HG02943 (cell line): ENCODE data around the gene EPN2.
"Not testable (repeated sequence)": the region's sequence is repeated elsewhere in the genome, so short reads cannot be mapped to it uniquely, and the experiment has no call there.

Experiments used
- ATAC-seq: cut with Tn5 transposase; IDR thresholded peaks from one replicate; pipeline ENCODE4 v1.9.1; 2021; ENCODE audit warnings: mild to moderate bottlenecking, low read depth, moderate library complexity; ENCODE audit not compliant: unreplicated experiment

Gene EPN2

GRCh38 chr17:19341641-19342610, 104.8 kb downstream of the EPN2 start:
- ATAC-seq = no peak

GRCh38 chr17:19342611-19343255, 105.6 kb downstream of the EPN2 start:
- no peak for ATAC-seq

GRCh38 chr17:19343256-19343630, 106.1 kb downstream of the EPN2 start:
- no peak for ATAC-seq

GRCh38 chr17:19343671-19344151, 106.5 kb downstream of the EPN2 start:
- no peak for ATAC-seq

- ATAC-seq = no peak
Measured at GRCh38 chr17:19344311-19345066, 107.3 kb downstream of the EPN2 start.

GRCh38 chr17:19345067-19345460, 107.9 kb downstream of the EPN2 start:
- ATAC-seq = no peak

GRCh38 chr17:19345486-19346350, 108.6 kb downstream of the EPN2 start:
- ATAC-seq = no peak

GRCh38 chr17:19346351-19347255, 109.4 kb downstream of the EPN2 start:
- ATAC-seq = no peak

GRCh38 chr17:19347323-19348080, 110.3 kb downstream of the EPN2 start:
- no peak for ATAC-seq

GRCh38 chr17:19348081-19348650, 111.0 kb downstream of the EPN2 start:
- ATAC-seq = no peak

- no peak for ATAC-seq
Measured at GRCh38 chr17:19348806-19349205, 111.6 kb downstream of the EPN2 start.

GRCh38 chr17:19353401-19353800, 116.2 kb downstream of the EPN2 start:
- not testable (repeated sequence) for ATAC-seq

GRCh38 chr17:19354748-19355147, 117.6 kb downstream of the EPN2 start:
- ATAC-seq = no peak

GRCh38 chr17:19357351-19357750, 120.2 kb downstream of the EPN2 start:
- ATAC-seq = no peak

GRCh38 chr17:19357761-19358160, 120.6 kb downstream of the EPN2 start:
- no peak for ATAC-seq

- ATAC-seq = no peak
Measured at GRCh38 chr17:19359151-19359550, 122.0 kb downstream of the EPN2 start.

- no peak for ATAC-seq
Measured at GRCh38 chr17:19359856-19360255, 122.7 kb downstream of the EPN2 start.

- ATAC-seq = no peak
Measured at GRCh38 chr17:19360772-19361171, 123.6 kb downstream of the EPN2 start.
